Breast epithelium (tissue), 3 donors: ENCODE results near the gene PLXND1.

Experiments
- CTCF ChIP-seq, 3 donors: fragments of 450-650 bp; IDR thresholded peaks; one replicate each; pipeline ENCODE4 v1.5.1; 2016 to 2017; ENCODE audit warnings: antibody characterized with exemption in 3 of 3, mild to moderate bottlenecking in 3 of 3, moderate library complexity in 3 of 3
- POLR2AphosphoS5 ChIP-seq, 3 donors: sonication (generic); formaldehyde crosslinking; IDR thresholded peaks; one replicate each; pipeline ENCODE4 v1.6.1; 2017; ENCODE audit warnings: antibody characterized with exemption in 3 of 3

- no peak for TF ChIP-seq CTCF (IDR thresholded peaks at IDR 0.05)
- peak in 2 of 3 donors; percentile 49 to 60 for TF ChIP-seq POLR2AphosphoS5 (IDR thresholded peaks at IDR 0.05)
Observed at GRCh38 chr3:129596194-129597086, 10.0 kb downstream of the PLXND1 start.
